CD4-positive, alpha-beta T cell treated with Interleukin-15 for 1 hour (primary cell): ENCODE data around the gene C1orf35.
"Not testable (repeated sequence)": the region's sequence is repeated elsewhere in the genome, so short reads cannot be mapped to it uniquely, and the experiment has no call there.

Experiments
- DNase-seq: peaks from one replicate; pipeline ENCODE4 v3.0.0-alpha.2; 2020

The C1orf35 gene

GRCh38 chr1:228142155-228142691 is 39.1 kb upstream of the C1orf35 start:
- DNase-seq = peak; percentile 41

DNA sequence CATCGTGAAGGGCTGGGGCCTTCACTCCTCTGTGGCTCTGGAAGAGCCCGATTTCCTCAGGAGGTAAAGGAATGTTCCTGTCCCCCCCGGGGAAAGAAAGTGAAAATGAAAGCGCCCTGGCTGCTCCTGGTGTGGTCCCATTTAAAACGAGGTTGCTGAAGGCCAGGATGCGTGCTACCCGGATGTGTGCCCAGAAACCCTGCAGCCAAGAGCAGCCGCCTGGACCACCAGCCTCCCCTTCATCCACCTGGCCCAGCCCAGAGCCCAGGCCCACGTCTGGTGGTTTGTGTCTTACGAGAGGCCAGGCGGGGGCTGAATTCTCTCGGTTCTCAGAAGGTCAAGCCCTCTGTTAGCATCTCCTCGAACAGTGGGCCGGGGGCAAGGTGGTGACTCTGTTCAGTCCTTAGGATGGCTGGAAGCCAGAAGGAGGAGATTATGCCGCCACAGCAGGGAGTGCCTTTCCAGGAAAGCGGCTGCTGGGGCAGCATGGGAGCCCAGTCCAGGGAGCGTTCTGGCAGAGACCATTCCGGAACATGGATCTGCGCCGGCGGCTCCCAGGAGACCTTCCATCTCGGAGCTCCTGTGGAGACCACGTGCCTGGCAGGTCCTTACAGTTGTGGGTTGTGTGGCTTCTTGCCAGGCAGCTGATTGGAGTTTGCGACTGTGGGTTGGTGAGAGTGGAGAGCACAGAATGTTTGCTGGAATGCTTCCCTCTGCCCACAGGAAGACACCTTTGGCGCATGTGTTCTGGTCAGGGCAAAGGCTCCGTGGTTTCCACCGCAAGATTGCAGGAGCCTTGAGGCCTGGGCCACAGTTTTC is 38.3 kb upstream of the C1orf35 start:
- DNase-seq = no peak

DNA sequence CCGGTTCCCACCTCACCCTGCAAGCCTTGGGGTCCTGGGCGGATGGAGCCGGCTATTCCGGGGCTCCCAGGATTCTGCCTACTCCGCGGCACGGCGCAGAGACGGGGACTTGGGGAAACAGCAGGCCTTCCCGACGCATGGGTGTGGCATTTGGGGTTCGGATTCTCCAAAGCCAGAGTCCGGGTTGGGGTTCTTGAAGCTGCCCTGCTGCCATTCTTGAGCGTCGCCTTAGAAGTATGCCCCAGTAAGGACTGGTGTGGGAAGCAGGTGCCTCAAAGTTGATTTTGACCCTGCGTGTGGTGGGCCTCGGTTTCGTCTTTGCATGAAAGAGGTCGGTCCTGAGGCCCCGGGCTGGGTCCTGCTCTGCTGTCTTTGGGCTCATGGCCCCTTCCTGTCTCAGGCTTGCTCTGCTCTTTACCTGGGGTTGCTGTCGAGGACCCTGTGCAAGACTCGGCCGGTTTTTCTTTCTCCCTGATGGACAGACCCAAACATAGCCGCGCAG is 37.6 kb upstream of the C1orf35 start:
- no peak for DNase-seq

- DNase-seq = peak; percentile 100
Measured at GRCh38 chr1:228139931-228140723, 37.0 kb upstream of the C1orf35 start, which contains the start of gene GUK1. Gene GUK1 (plus strand): TSS chr1:228140279. CDS start chr1:228140303, 24 bp downstream.

- no peak for DNase-seq
Measured at GRCh38 chr1:228139406-228139930, 36.3 kb upstream of the C1orf35 start.

DNA sequence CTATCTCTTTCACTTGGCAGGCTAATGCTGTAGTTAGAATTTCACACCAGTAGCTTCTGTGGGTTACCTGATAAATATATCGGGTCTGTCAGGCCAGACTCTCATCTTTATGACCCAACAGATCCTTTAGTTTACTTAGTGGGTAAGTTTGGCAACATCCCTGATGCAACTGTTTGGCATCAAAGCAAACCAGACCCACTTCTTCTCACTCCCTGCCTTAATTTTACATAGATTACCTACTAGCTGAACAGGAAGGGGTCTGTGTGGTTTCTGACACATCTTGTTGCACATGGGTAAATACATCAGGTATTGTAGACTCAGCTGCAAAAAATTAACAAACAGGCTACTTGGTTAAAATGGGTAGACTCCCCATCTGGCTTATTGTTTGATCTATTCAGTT is 33.8 kb upstream of the C1orf35 start:
- DNase-seq = no peak

DNA sequence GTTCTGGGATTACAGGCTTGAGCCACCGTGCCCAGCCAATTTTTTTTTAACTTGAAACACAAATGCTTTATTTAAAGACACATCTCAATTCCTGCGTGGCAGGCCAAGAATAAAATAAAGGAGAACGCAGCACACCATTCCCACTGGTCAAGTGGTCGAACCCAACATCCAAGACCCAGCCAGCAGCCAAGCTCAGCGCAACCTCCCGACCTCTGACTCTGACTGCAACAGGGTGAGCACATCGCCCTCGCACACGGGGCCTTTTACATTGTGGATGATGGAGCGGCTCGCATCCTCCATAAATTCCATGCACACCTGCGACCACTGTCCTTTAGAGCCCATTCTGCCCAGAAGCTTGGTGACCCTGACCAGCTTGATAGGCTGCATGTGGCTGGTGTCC is 31.5 kb upstream of the C1orf35 start:
- no peak for DNase-seq

DNA sequence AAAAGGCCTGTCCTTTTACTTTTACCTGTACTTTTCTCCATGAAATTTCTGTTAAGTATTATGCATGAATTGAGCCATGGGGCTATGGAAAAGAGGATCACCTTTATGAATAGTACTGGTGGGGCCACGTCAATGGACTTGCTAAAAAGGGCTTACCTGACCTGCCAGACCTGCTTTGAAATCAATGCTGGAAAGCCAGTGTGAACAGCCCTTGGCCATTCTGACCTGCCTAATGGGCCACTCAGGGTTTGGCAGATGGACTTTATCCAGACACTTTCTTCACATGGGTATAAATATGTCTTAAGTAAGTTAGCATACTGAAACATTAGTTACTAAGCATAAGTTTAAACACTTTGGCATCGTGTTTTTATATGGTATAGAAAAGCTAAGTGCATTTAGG is 28.6 kb upstream of the C1orf35 start:
- no peak for DNase-seq

- DNase-seq = no peak
Measured at GRCh38 chr1:228125185-228125584, 22.1 kb upstream of the C1orf35 start.

DNA sequence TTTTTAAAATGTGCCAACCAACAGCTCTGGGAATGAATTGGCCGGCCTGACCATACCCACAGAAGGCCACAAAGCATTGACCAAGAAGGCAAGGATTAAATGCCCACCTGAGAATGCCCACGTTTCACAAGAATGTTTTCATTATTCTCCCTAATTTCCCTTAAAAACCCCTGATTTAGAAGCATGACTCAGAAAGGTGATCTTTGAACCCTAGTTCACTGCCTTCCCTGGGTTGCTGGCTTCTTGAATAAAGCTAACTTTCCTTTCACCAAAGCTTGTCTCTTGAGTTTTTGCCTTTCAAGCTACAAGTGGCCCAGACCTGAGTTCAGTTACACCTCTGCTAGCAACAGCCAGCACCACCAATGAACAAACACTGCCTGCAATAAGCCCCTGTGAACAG is 20.4 kb upstream of the C1orf35 start:
- DNase-seq = no peak

DNA sequence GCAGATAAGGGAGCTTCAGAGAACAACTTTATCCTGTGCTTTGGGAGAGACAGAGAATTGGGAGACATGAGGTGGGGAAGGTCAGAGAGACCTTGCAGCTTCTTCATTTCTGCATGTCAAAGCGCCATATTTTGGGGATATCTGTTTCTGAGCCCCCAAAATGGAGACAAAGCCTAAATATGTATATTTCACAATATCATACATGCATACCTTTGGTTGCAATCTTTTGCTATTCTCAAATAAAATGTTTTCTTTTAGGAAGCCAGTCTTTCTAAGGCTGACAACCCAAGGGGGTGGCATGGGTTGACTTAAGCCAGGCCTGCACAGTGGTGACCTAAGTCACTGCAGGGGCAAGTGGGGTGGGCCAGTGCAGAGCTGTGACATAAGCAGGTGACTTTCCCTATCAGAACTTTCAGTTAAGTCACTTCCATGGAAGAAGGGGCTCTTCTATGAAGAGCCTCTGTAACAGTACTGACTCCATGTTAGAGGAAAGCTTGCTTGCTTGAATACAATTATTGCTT is 19.9 kb upstream of the C1orf35 start:
- no peak for DNase-seq

DNA sequence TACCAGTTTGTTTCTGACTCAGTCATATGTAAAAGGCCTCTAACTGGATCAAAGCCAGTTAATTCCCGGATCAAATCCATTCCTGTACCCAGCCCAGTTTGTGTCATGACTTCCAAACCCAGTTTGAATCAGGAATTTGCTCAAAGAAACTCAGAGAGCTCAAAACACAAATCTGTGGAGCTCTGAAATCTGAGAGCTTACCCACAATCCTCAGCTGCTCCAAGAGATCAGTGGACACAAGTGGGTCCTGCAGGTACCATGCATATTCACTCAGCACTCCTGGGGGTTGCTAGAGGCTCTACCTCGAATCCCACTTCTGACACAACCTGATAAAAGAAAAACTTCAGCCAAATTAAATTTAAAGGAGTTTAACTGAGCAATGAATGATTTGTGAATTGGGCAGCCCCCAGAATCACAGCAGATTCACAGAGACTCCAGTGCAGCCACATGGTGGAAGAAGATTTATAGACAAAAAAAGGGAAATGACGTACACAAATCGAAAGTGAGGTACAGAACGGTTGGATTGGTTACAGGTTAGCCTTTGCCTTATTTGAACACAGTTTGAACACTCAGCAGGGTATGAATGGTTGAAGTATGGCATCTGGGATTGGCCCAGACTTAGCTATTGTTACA is 17.8 kb upstream of the C1orf35 start:
- DNase-seq = no peak

DNA sequence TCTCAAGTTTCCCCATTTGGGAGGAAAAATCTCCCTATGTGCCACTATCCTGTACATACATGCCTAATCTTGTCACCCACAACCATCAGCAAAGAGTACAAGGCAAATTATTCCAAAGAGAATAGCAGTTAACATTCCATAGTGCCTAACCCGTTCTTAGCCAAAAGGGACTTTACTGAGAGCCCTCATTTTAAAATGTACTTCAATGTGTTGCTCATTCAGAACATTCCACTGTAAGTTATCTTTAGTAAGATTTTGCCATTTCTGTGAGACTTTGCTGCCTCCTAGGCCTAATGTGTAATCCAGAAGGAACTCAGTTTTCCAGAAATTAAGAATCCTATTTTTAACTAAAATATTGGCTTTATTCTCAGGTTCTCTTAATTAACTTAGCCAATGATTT is 17.2 kb upstream of the C1orf35 start:
- no peak for DNase-seq

- DNase-seq = no peak
Measured at GRCh38 chr1:228118040-228118439, 14.9 kb upstream of the C1orf35 start.

DNA sequence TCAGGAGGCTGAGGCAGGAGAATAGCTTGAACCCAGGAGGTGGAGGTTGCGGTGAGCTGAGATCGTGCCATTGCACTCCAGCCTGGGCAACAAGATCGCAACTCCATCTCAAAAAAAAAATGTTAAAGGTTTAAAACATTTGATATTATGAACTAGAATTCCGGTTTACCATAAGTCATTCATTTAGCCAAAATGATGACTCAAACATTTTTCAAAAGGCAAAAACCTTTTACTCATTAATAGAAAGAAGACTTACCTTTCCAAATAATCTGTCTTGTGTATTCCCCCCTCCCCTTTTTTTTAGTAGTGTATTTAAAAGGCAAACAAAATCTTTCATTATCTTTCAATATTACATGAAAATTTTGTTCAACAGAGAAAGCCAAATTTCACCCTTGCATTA is 14.2 kb upstream of the C1orf35 start:
- no peak for DNase-seq

DNA sequence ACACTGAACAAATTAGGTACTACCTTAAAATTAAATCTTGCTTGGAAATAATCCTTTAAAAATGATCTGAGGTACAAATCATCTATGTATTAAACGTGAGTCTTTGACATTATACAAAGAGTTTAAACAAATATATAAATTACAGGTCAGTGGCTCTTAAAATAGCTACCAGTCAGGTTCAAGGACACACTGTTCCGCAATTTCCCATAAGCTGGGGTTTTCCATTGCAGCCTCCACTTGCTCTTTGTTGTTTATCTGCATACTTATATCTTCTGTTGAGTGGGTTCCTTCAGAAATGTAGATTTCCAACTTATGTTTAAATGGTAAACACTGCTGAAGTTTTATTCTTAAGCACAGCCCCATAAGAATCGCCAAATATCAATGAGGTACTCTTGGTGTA is 11.7 kb upstream of the C1orf35 start:
- DNase-seq = no peak

DNA sequence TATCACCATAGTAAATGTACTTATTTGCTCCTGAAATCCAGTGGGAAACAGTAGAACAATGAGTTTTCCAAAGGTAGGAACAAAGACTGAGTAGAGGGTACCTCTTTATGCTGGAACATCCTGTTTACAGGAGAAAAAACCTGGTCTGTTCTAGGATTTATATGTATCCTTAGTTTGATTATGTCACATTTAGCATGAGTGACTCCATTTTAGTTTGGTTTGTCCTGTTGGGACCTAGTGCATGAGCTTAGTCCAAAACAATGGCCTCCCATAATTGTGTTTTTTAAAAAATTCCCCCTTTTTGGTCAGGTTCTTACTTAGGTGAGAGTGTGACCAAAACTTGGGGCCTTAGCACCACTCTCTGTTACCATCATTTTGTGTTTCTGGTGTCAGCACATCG is 9.5 kb upstream of the C1orf35 start:
- DNase-seq = no peak

DNA sequence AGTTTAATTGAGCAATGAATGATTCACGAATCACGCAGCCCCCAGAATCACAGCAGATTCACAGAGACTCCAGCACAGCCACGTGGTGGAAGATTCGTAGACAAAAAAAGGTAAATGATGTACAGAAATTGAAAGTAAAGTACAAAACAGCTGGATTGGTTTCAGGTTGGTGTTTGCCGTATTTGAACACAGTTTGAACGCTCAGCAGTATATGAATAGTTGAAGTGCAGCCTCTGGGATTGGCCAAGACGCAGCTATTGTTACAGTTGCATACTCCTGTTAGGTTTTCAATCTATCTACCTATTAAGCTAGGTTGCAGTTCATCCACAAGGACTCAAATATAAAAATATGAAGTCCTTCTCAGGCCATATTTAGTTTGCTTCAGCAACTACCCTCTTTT is 9.0 kb upstream of the C1orf35 start:
- no peak for DNase-seq

DNA sequence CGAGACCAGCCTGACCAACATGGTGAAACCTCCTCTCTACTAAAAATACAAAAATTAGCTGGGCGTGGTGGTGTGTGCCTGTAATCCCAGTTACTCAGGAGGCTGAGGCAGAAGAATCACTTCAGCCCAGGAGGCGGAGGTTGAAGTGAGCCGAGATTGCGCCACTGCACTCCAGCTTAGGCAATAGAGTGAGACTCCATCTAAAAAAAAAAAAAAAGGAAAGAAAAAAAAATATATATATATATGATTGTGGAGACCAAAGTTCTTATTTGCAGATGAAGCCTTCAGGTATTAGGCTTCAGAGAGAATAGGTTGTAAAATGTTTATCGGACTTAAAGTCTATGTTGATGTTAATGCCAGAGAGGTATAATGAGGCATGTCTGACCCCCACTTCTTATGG is 8.2 kb upstream of the C1orf35 start:
- not testable (repeated sequence) for DNase-seq

DNA sequence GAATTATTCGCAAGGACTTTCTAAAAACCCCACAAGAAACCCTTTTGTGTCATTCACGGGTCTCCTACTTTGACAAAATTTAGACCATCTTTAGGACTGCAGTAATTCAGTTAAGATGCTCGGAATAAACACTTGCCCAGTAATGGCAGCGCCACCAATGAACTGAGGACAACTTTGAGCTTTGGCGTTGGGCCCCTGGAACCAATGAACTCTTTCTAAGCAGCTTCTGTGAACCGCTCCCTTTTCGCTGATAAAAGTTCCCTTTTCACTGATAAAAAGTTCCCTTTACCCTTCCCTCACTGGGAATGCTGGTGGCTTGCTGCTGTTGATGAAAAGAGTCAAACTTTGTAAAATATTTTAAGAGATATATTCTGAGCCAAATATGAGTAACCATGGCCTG is 7.4 kb upstream of the C1orf35 start:
- DNase-seq = no peak

DNA sequence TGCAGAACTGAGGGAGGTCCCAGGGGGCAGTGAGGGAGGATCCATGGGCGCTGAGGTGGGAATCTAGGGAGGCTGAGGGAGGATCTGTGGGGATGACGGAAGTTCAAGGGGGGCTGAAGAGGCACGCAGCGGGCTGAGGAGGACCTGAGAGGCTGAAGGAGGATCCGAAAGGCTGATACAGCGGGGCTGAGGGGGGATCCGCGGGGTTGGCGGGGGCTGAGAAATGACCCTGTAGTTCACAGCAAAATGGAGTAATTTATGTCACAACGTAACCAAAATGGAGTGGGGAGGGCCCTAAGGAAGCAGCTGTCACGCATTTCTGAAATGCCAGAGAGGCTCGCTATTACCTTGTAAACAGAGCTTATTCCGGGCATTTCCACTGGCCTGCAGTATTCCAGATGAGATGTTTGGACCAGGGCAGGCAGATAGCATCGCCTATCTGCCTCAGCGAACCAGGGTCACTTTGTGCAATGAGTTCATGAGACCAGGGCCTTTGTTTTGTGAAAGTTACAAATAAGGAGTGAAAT is 6.9 kb upstream of the C1orf35 start:
- DNase-seq = no peak
